K562 (cell line): ENCODE results near the gene ADAM20. TPM values are rescaled to one million over a fixed set of nuclear protein-coding genes. Genes with fewer than 3 reads are reported as not detected.

Source experiments
- ATAC-seq: fragments of 200-7000 bp; cut with Tn5 transposase; 3 replicates; pipeline ENCODE4 v1.9.1; 2020; ENCODE audit warnings: moderate library complexity
- BruUV-seq: library from RNA; stranded (reverse); fragments of 400-500 nt; replicated peaks from 2 replicates; lab custom pipeline; 2021; lab: Mats Ljungman, UMichigan
- CTCF ChIA-PET: fragments of 300-600 bp; formaldehyde crosslinking; extraction: SDS; loops from one replicate; lab custom pipeline; 2021; ENCODE audit warnings: low intra/inter-chr PET ratio; lab: Yijun Ruan, JAX
- POLR2A ChIA-PET: fragments of 300-600, 350-650 bp; sonication (Branson Sonifier 250); formaldehyde crosslinking; extraction: SDS; loops from one replicate; lab custom pipeline; 2021; ENCODE audit warnings: antibody characterized with exemption, inconsistent platforms; lab: Yijun Ruan, JAX
- DNase-seq, 4 experiments: peaks; one replicate each; pipeline versions ENCODE4 v3.0.0 to v3.0.0-alpha.2; 2011 to 2018; ENCODE audit warnings: low spot score in 3 of 4, mixed read lengths in 3 of 4; ENCODE audit errors: extremely low read depth in 1 of 4
- FAIRE-seq: peaks from 2 replicates; lab custom pipeline; 2011; peaks lifted over from hg19 to GRCh38; lab: Jason Lieb, UNC
- H2AFZ ChIP-seq: 2 replicates; pipeline ENCODE4 v1.6.0; 2011; ENCODE audit warnings: low read depth, low read length, control low read depth, inconsistent platforms
- H3K27ac ChIP-seq: fragments of 200-600 bp; 3 replicates; pipeline ENCODE4 v1.8.0; 2011; ENCODE audit warnings: low read depth, mild to moderate bottlenecking, control low read depth, inconsistent platforms, low read length, moderate library complexity, mixed read lengths; ENCODE audit errors: extremely low read depth
- H3K27me3 ChIP-seq, 2 experiments: fragments of 300-600 bp in 1 of 2; 2 replicates in 1 of 2; 3 replicates in 1 of 2; pipeline versions ENCODE4 v1.6.0 to v1.8.0; 2011; ENCODE audit warnings: inconsistent platforms in 2 of 2, low read length in 2 of 2, mild to moderate bottlenecking in 1 of 2, mixed read lengths in 1 of 2, moderate library complexity in 1 of 2; ENCODE audit not compliant: control insufficient read depth in 2 of 2, insufficient read depth in 2 of 2
- H3K36me3 ChIP-seq: fragments of 300-600 bp; 3 replicates; pipeline ENCODE4 v1.8.0; 2011; ENCODE audit warnings: mild to moderate bottlenecking, low read length, inconsistent platforms; ENCODE audit not compliant: control insufficient read depth, insufficient read depth
- H3K4me1 ChIP-seq, 2 experiments: fragments of 200-600 bp in 1 of 2; replicated peaks in 1 of 2; 2 replicates in 1 of 2; 3 replicates in 1 of 2; pipeline versions ENCODE4 v1.5.1 to v1.8.0; 2011; ENCODE audit warnings: inconsistent platforms in 2 of 2, low read length in 2 of 2, mild to moderate bottlenecking in 1 of 2, mixed read lengths in 1 of 2, moderate library complexity in 1 of 2; ENCODE audit not compliant: control insufficient read depth in 2 of 2, insufficient read depth in 2 of 2
- H3K4me2 ChIP-seq: 2 replicates; pipeline ENCODE4 v1.6.1; 2011; ENCODE audit warnings: low read length, control low read depth, inconsistent platforms, mixed read lengths; ENCODE audit not compliant: insufficient read depth
- H3K4me3 ChIP-seq: fragments of 200-600 bp; sonication (generic), shearing (Covaris generic); 2 replicates; pipeline ENCODE4 v1.5.1; 2016; ENCODE audit warnings: control low read depth, inconsistent platforms
- H3K79me2 ChIP-seq: fragments of 200-600 bp; 3 replicates; pipeline ENCODE4 v1.8.0; 2011; ENCODE audit warnings: low read length, inconsistent platforms; ENCODE audit not compliant: control insufficient read depth, insufficient read depth
- H3K9ac ChIP-seq, 2 experiments: 2 replicates each; pipeline versions ENCODE4 v1.6.0 to v1.6.1; 2011; ENCODE audit warnings: low read depth in 2 of 2, low read length in 2 of 2, control low read depth in 1 of 2, inconsistent platforms in 1 of 2, mild to moderate bottlenecking in 1 of 2, mixed read lengths in 1 of 2; ENCODE audit not compliant: insufficient read depth in 1 of 2
- H3K9me1 ChIP-seq: one replicate; pipeline ENCODE4 v1.6.0; 2011; ENCODE audit warnings: inconsistent platforms, mild to moderate bottlenecking, low read length, moderate library complexity; ENCODE audit not compliant: control insufficient read depth, insufficient read depth
- H3K9me3 ChIP-seq: replicated peaks from 2 replicates; pipeline ENCODE4 v1.5.1; 2011; ENCODE audit warnings: low read depth, low read length, inconsistent platforms; ENCODE audit not compliant: control insufficient read depth, insufficient read depth
- H4K20me1 ChIP-seq: replicated peaks from 2 replicates; pipeline ENCODE4 v1.6.1; 2011; ENCODE audit warnings: low read length, inconsistent platforms, mixed read lengths; ENCODE audit not compliant: control insufficient read depth, insufficient read depth
- FOXK2 ChIP-seq, 2 experiments: fragments of 450-650 bp; IDR thresholded peaks in 1 of 2; conservative IDR thresholded peaks in 1 of 2; 2 replicates each; pipeline ENCODE4 v1.6.1; 2016; ENCODE audit warnings: low read depth in 2 of 2, mild to moderate bottlenecking in 1 of 2
- KDM4B ChIP-seq, 2 experiments: fragments of 450-650 bp in 1 of 2; sonication (generic) in 1 of 2; IDR thresholded peaks; 2 replicates each; pipeline ENCODE4 v1.6.1; 2016 to 2017; ENCODE audit warnings: borderline replicate concordance in 2 of 2, antibody characterized with exemption in 1 of 2, low read depth in 1 of 2, mild to moderate bottlenecking in 1 of 2
- MTA3 ChIP-seq: fragments of 450-650 bp; formaldehyde crosslinking; IDR thresholded peaks from 2 replicates; pipeline ENCODE4 v1.6.1; 2017; ENCODE audit warnings: mild to moderate bottlenecking, borderline replicate concordance
- ZNF561 ChIP-seq: fragments of 450-650 bp; formaldehyde crosslinking; conservative IDR thresholded peaks from 2 replicates; pipeline ENCODE4 v1.4.0; 2020; ENCODE audit warnings: mild to moderate bottlenecking, moderate library complexity
- WGBS: fragments of 100-300 bp; shearing (Covaris generic); methylation state at CpG from one replicate; pipeline ENCODE4 v1.1.6; 2016; ENCODE audit warnings: low coverage, mixed read lengths; ENCODE audit not compliant: insufficient coverage; ENCODE audit errors: missing lambda C conversion rate; 5-methylcytosine and 5-hydroxymethylcytosine counted together
- in situ Hi-C: fragments of 300-500 bp; cut with MboI; formaldehyde crosslinking; loops from 4 replicates; pipeline ENCODE4 v1.15.0; 2018; ENCODE audit warnings: inconsistent platforms, mixed read lengths
- intact Hi-C: fragments of 100-400 bp; cut with micrococcal nuclease; formaldehyde crosslinking; loops from 2 replicates; pipeline ENCODE4 v1.14.2; 2022
- polyA plus RNA-seq, 8 experiments: library from polyadenylated mRNA; depleted of rRNA in 4 of 8; stranded (reverse) in 5 of 8; unstranded in 3 of 8; fragments of >200 nt; fragmentation: Nextera tagmentation in 2 of 8; fragmentation: Illumina TruSeq in 1 of 8; extraction: Ambion mirVana in 2 of 8; extraction: Trizol in 1 of 8; gene quantifications; 2 replicates each; pipeline versions ENCODE4 v1.2.1 to v1.2.3, GENCODE V29; 2011 to 2014; ENCODE audit warnings: inconsistent platforms in 1 of 8, missing spikeins in 1 of 8
- total RNA-seq, 7 experiments: library from RNA; depleted of rRNA in 6 of 7; stranded (reverse); fragments of >200 nt in 6 of 7; fragmentation: Illumina TruSeq in 2 of 7; extraction: Trizol in 2 of 7; gene quantifications; 2 replicates each; pipeline versions ENCODE4 v1.2.1 to v1.2.3, GENCODE V29; 2011 to 2021; ENCODE audit warnings: low replicate concordance in 1 of 7
- TF ChIP-seq, protein P1 (sequence below), 2 experiments: IDR thresholded peaks; 2 replicates each; pipeline ENCODE4 v1.6.1; 2012; ENCODE audit warnings: improper control_type of control experiment in 2 of 2, low read depth in 2 of 2, low read length in 2 of 2, borderline replicate concordance in 1 of 2
- TF ChIP-seq, protein P2 (sequence below): fragments of 250-450 bp; sonication (Bioruptor Pico); IDR thresholded peaks from 2 replicates; pipeline ENCODE4 v1.8.0; 2022; ENCODE audit warnings: moderate library complexity, mild to moderate bottlenecking, inconsistent platforms
- TF ChIP-seq, protein P3 (sequence below): fragments of 250-450 bp; sonication (Bioruptor Pico); IDR thresholded peaks from 2 replicates; pipeline ENCODE4 v1.6.1; 2021; ENCODE audit warnings: mild to moderate bottlenecking
- TF ChIP-seq, protein P4 (sequence below): sonication (generic); formaldehyde crosslinking; IDR thresholded peaks from 2 replicates; pipeline ENCODE4 v1.8.1; 2023; ENCODE audit warnings: mild to moderate bottlenecking, missing genetic modification reagents

Gene ADAM20
- total and polyA plus RNA-seq, 9 of the 15 experiments (the other 6 are each of a cell fraction or from before 2014, with no cell fraction given), result 0.03 to 0.15 (median 0.04) TPM; not detected in 5

DNA sequence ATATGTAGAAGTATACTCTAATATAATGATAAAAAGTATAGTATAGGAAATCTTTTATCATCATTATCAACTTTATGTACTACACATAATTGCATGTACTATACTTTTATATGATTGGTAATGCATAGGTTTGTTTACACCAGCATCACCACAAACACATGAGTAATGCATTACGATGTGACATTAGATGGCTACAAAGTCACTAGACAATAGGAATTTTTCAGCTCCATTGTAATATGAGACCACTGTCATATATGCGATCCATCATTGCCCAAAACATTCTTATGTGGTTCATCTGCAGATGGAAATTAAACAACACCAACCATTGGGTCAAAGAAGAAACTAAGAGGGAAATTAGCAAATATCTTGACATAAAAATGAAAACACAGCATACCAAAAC lies 4.4 kb downstream of the ADAM20 start (continued):
- TF ChIP-seq FOXK2 (conservative IDR thresholded peaks at IDR 0.05 in 1 of 2, IDR thresholded peaks at IDR 0.05 in 1 of 2; ENCODE audit: low read depth in 2 of 2), result no peak
- TF ChIP-seq, protein P1, sequence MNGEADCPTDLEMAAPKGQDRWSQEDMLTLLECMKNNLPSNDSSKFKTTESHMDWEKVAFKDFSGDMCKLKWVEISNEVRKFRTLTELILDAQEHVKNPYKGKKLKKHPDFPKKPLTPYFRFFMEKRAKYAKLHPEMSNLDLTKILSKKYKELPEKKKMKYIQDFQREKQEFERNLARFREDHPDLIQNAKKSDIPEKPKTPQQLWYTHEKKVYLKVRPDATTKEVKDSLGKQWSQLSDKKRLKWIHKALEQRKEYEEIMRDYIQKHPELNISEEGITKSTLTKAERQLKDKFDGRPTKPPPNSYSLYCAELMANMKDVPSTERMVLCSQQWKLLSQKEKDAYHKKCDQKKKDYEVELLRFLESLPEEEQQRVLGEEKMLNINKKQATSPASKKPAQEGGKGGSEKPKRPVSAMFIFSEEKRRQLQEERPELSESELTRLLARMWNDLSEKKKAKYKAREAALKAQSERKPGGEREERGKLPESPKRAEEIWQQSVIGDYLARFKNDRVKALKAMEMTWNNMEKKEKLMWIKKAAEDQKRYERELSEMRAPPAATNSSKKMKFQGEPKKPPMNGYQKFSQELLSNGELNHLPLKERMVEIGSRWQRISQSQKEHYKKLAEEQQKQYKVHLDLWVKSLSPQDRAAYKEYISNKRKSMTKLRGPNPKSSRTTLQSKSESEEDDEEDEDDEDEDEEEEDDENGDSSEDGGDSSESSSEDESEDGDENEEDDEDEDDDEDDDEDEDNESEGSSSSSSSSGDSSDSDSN (IDR thresholded peaks at IDR 0.05; ENCODE audit: borderline replicate concordance in 1 of 2, low read depth in 2 of 2, low read length in 2 of 2), result no peak

DNA sequence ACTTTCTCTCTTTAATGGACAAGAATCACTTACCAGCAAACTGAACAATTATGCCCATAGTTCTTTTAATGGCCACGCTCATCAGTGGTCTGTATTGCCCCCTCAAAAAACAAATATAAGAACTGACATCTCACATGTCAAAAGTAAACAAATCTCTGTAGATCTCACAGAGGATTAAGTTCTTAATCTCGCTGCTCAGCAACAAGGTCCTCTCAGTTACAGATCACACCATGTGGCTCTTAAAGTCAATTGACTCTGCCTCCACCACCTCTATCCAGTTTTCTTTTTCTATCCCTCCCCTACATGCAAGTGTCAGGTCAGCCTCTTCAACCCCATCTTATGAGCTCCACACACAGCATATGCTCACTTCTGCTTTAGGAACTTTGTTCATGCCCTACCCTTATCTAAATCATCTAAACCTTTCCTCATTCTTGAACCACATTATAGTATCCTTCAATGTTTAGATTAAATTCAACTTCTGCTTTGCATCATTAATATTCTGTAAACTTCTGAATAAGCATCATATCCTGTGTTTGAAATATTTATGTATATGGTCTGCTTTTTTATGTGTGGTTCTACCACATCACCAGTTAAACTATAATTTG lies 7.2 kb downstream of the ADAM20 start:
- ATAC-seq, result no peak
- TF ChIP-seq, protein P2, sequence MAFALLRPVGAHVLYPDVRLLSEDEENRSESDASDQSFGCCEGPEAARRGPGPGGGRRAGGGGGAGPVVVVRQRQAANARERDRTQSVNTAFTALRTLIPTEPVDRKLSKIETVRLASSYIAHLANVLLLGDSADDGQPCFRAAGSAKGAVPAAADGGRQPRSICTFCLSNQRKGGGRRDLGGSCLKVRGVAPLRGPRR (CRISPR knock-in tag), result no peak
- TF ChIP-seq, protein P3, sequence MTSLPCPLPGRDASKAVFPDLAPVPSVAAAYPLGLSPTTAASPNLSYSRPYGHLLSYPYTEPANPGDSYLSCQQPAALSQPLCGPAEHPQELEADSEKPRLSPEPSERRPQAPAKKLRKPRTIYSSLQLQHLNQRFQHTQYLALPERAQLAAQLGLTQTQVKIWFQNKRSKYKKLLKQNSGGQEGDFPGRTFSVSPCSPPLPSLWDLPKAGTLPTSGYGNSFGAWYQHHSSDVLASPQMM (CRISPR knock-in tag), result no peak
- TF ChIP-seq MTA3 (no peak), ZNF561 (CRISPR knock-in tag) (no peak), KDM4B (IDR thresholded peaks at IDR 0.05; ENCODE audit: borderline replicate concordance in 2 of 2, low read depth in 1 of 2) (no peak)
- TF ChIP-seq, protein P4, sequence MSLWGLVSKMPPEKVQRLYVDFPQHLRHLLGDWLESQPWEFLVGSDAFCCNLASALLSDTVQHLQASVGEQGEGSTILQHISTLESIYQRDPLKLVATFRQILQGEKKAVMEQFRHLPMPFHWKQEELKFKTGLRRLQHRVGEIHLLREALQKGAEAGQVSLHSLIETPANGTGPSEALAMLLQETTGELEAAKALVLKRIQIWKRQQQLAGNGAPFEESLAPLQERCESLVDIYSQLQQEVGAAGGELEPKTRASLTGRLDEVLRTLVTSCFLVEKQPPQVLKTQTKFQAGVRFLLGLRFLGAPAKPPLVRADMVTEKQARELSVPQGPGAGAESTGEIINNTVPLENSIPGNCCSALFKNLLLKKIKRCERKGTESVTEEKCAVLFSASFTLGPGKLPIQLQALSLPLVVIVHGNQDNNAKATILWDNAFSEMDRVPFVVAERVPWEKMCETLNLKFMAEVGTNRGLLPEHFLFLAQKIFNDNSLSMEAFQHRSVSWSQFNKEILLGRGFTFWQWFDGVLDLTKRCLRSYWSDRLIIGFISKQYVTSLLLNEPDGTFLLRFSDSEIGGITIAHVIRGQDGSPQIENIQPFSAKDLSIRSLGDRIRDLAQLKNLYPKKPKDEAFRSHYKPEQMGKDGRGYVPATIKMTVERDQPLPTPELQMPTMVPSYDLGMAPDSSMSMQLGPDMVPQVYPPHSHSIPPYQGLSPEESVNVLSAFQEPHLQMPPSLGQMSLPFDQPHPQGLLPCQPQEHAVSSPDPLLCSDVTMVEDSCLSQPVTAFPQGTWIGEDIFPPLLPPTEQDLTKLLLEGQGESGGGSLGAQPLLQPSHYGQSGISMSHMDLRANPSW (CRISPR knock-in tag), result no peak

More for the DNA sequence above, 7.2 kb downstream of the ADAM20 start:
- no peak overlapping the region for H3K4me3 ChIP-seq
- H3K4me1 ChIP-seq, result no peaks in the 10 kb centered on the region
- H3K9me1 ChIP-seq, result no peaks in the 10 kb centered on the region
- in situ Hi-C loops (no loop called here), intact Hi-C loops (no loop called here)
- ChIA-PET CTCF (no interaction called here), POLR2A (no interaction called here)
- no peaks in the 10 kb centered on the region; the same call in 2 of the 3 replicates for H3K79me2 ChIP-seq
- no TSS peak for BruUV-seq
- no peak overlapping the region for H3K9ac ChIP-seq
- FAIRE-seq, result no peak
- no peak for DNase-seq
- no peaks in the 10 kb centered on the region for H3K27me3 ChIP-seq
- H2AFZ ChIP-seq, result no peak overlapping the region
- no peak overlapping the region for H3K4me2 ChIP-seq
- H3K9me3 ChIP-seq, result no peaks in the 10 kb centered on the region
- no peaks in the 10 kb centered on the region for H3K36me3 ChIP-seq
- 0% methylated on average over 2 of the region's 2 CpGs for WGBS
- no peak overlapping the region for H3K27ac ChIP-seq
- no peaks in the 10 kb centered on the region for H4K20me1 ChIP-seq
